ENCODE data around the gene NDUFV3.
"Not testable (repeated sequence)": the region's sequence is repeated elsewhere in the genome, so short reads cannot be mapped to it uniquely, and the experiment has no call there.

Gene NDUFV3

DNA sequence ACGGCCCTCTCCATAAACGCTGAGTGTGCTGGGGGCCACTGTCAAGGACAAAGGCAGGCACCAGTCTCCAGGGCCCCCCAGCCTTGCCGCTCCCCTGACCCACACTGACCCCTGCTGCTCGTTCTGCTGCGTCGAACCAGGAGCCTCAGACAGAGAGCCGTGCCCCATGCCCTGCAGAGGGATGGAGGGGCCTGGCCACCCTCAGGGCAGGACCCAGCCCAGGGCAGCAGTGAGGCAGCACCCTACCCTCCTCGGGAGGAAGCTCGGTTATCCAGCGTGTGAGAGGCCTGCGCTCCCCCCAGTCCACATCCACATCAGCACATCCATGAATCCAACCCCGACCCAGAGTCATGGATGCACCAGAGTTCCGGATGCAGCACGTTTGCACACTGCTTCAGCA is 28.8 kb upstream of the NDUFV3 start:
- TF ChIP-seq, protein P1, sequence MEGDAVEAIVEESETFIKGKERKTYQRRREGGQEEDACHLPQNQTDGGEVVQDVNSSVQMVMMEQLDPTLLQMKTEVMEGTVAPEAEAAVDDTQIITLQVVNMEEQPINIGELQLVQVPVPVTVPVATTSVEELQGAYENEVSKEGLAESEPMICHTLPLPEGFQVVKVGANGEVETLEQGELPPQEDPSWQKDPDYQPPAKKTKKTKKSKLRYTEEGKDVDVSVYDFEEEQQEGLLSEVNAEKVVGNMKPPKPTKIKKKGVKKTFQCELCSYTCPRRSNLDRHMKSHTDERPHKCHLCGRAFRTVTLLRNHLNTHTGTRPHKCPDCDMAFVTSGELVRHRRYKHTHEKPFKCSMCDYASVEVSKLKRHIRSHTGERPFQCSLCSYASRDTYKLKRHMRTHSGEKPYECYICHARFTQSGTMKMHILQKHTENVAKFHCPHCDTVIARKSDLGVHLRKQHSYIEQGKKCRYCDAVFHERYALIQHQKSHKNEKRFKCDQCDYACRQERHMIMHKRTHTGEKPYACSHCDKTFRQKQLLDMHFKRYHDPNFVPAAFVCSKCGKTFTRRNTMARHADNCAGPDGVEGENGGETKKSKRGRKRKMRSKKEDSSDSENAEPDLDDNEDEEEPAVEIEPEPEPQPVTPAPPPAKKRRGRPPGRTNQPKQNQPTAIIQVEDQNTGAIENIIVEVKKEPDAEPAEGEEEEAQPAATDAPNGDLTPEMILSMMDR (IDR thresholded peaks at IDR 0.05; ENCODE audit: extremely low read depth, missing control alignments): no peak
- no peak for DNase-seq (ENCODE audit: low spot score)

DNA sequence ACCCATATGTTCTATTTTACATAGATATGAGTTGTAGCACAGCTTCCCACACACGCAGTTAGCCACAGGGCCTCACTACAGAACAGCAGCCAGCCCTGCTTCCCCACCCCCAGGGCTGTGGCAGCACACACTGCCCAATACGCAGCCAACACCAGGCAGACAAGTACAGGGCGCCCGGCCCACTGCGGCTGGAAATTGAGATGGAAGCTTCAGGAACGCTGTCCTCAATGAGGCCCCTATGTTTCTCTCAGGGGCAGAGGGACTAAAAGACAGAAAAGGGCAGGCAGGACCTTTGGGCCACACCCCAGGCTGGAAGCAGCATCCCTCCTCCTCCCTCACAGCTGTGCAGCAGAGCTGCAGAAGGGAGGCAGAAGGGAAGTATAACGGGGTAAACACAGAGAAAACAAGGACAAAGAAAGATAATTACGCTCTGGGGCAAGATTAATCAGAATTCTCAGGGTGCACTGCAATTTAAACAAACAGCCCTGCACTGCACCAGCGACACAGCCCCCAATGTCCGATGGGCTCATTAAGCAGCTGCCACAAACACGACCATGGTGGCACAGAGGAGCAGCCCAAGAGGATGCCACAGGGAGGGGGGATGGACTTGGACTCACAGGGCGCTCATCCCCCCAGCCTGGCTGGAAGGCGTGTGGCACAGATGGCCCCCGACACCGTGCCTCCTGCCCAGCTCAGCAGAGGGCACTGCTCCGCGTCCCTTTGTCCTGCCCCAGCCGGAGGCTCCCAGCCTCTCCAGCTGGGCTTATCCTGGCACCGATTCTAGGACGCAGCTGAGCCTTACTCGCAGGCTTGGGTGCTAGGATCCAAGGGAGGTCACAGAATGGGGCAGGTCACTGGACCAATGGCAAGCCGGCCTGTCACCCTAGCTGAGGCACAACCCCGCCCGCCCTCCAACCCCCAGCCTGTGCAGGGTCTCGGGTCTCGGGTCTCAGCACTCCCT is 28.0 kb upstream of the NDUFV3 start:
- no peak for DNase-seq (ENCODE audit: low spot score)
- TF ChIP-seq, protein P1 (IDR thresholded peaks at IDR 0.05; ENCODE audit: extremely low read depth, missing control alignments): no peak

DNA sequence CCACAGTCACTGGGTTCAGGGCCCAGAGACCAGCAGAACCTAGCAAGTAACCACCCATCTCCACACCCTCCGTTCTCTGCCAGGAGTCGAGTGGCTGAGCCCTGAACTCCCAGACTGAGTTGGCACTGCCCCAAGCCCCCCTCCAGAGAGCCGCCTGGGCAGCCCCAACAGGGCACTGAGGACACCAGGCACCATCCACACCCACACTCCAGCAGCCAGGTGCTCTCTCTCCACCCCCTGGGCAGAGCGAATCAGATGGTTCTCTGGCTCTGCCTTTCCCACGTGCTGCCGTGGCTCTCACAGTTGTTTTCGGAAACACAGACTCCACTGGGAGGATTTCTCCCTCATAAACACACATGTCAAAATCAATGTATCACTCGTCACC is 27.3 kb upstream of the NDUFV3 start:
- TF ChIP-seq, protein P1 (IDR thresholded peaks at IDR 0.05; ENCODE audit: extremely low read depth, missing control alignments): no peak
- no peak for DNase-seq (ENCODE audit: low spot score)

DNA sequence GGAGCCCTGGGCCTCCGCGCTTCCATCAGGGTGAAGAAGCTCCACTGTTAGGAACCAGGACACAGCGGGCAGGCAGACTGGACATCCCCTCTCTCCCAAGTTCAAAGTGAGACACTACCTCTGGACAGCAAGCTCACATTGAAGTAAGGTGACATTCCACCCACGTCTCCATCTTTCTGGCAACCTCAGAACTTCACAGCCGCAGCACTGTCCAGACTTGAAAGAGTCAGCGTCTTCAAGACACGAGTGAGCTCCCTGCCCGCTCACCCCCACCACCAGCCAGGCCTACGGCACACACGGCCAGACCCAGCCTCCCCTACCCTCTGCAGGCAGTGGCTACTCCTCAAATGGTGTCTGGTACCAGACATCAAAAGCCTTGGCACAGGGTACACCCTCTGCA is 24.9 kb upstream of the NDUFV3 start:
- TF ChIP-seq, protein P1 (IDR thresholded peaks at IDR 0.05; ENCODE audit: extremely low read depth, missing control alignments): no peak
- no peak for DNase-seq (ENCODE audit: low spot score)

DNA sequence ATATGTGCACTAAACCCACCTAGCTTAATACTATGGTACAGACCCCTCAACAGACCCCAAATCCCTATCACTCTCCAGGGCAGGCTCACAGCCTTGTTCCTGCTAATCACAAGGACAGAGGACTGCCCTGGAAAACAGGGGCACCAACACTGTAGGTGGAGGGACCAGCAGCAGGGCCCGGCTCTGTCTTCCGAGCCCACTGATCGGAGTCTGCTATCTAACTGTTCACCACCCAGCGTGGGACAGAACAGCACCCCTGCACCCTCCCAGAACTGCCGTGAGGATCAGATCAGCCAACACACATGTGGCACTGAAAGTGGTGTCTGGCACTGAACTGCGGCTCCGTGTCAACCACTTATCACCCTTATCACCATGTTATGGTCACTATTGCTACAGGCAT is 20.0 kb upstream of the NDUFV3 start:
- TF ChIP-seq, protein P1 (IDR thresholded peaks at IDR 0.05; ENCODE audit: extremely low read depth, missing control alignments): no peak

DNA sequence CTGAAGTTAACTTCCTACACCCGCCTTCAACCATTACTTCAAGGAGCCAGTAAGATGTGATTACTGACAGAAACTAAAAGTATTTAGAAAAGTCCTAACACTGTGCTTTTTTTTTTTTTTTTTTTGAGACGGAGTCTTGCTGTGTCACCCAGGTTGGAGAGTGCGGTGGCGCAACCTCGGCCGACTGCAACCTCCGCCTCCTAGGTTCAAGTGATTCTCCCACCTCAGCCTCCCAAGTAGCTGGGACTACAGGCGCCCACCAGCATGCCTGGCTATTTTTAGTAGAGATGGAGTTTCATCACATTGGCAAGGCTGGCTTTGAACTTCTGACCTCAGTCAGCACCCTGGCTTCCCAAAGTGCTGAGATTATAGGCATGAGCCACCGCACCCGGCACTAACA is 17.3 kb upstream of the NDUFV3 start:
- not testable (repeated sequence) for DNase-seq (ENCODE audit: low spot score)

More for the DNA sequence above, 20.0 kb upstream of the NDUFV3 start:
- DNase-seq (ENCODE audit: low spot score): no peak

DNA sequence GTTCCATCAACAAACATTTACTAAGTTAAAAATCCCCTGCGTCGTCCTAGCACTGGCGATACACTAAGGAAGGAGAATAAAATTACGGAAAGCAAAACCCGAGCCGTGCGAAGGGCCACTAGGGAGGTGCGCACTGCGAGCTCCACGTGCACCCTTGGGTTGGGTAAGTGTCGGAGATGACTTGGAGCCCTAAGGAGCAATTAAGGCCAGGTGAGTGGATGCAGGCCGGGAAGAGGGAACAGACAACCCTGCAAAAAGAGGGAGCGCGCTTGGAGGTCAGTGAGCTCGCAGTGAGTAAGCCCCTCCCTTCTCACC is 14.5 kb upstream of the NDUFV3 start:
- TF ChIP-seq, protein P1 (IDR thresholded peaks at IDR 0.05; ENCODE audit: extremely low read depth, missing control alignments): no peak
- DNase-seq (ENCODE audit: low spot score): no peak
